H9 (cell line): ENCODE data around the gene DPP6. TPM values are rescaled to one million over a fixed set of nuclear protein-coding genes. Genes with fewer than 3 reads are reported as not detected.
"Not testable (repeated sequence)": the region's sequence is repeated elsewhere in the genome, so short reads cannot be mapped to it uniquely, and the experiment has no call there.

Experiments
- DNase-seq: peaks from one replicate; pipeline ENCODE4 v3.0.0-alpha.2; 2017
- H2AFZ ChIP-seq: one replicate; pipeline ENCODE4 v1.6.1; 2013; ENCODE audit warnings: mild to moderate bottlenecking, low read length, control low read depth, moderate library complexity
- H2AK5ac ChIP-seq: 2 replicates; pipeline ENCODE4 v1.6.1; 2013; ENCODE audit warnings: low read length, control low read depth, mixed read lengths; ENCODE audit not compliant: insufficient read length
- H2BK120ac ChIP-seq: one replicate; pipeline ENCODE4 v1.6.1; 2013; ENCODE audit warnings: low read depth, mild to moderate bottlenecking, low read length, control low read depth, inconsistent platforms; ENCODE audit not compliant: poor library complexity, severe bottlenecking
- H2BK12ac ChIP-seq: 2 replicates; pipeline ENCODE4 v1.6.1; 2013; ENCODE audit warnings: low read length, control low read depth, mixed read lengths, low read depth; ENCODE audit not compliant: insufficient read length
- H2BK15ac ChIP-seq: 2 replicates; pipeline ENCODE4 v1.6.1; 2013; ENCODE audit warnings: low read depth, low read length, control low read depth
- H2BK20ac ChIP-seq: one replicate; pipeline ENCODE4 v1.6.1; 2013; ENCODE audit warnings: low read depth, mild to moderate bottlenecking, low read length, control low read depth, inconsistent platforms; ENCODE audit not compliant: poor library complexity, severe bottlenecking
- H2BK5ac ChIP-seq: 2 replicates; pipeline ENCODE4 v1.6.1; 2013; ENCODE audit warnings: low read length, control low read depth, mixed read lengths; ENCODE audit not compliant: insufficient read length
- H3K14ac ChIP-seq: 2 replicates; pipeline ENCODE4 v1.6.1; 2013; ENCODE audit warnings: low read length, control low read depth; ENCODE audit not compliant: insufficient read depth
- H3K18ac ChIP-seq: 2 replicates; pipeline ENCODE4 v1.6.1; 2013; ENCODE audit warnings: low read depth, mild to moderate bottlenecking, mixed read lengths, low read length, control low read depth; ENCODE audit not compliant: insufficient read length
- H3K23ac ChIP-seq: 2 replicates; pipeline ENCODE4 v1.6.1; 2013; ENCODE audit warnings: low read length, control low read depth, mixed read lengths, low read depth; ENCODE audit not compliant: insufficient read length
- H3K23me2 ChIP-seq: 2 replicates; pipeline ENCODE4 v1.6.1; 2013; ENCODE audit warnings: low read depth, mild to moderate bottlenecking, mixed read lengths, low read length, control low read depth; ENCODE audit not compliant: insufficient read length, poor library complexity, severe bottlenecking
- H3K27ac ChIP-seq: 2 replicates; pipeline ENCODE4 v1.5.1; 2013; ENCODE audit warnings: low read length, control low read depth, mixed read lengths, low read depth; ENCODE audit not compliant: insufficient read length
- H3K27me3 ChIP-seq: 2 replicates; pipeline ENCODE4 v1.6.1; 2013; ENCODE audit warnings: low read length, control low read depth, inconsistent platforms; ENCODE audit not compliant: insufficient read depth
- H3K4ac ChIP-seq: 2 replicates; pipeline ENCODE4 v1.6.1; 2013; ENCODE audit warnings: low read depth, mild to moderate bottlenecking, control low read depth, inconsistent platforms, low read length, moderate library complexity
- H3K4me1 ChIP-seq: 2 replicates; pipeline ENCODE4 v1.6.1; 2013; ENCODE audit warnings: low read length, control low read depth, inconsistent platforms; ENCODE audit not compliant: insufficient read depth
- H3K4me2 ChIP-seq: 2 replicates; pipeline ENCODE4 v1.6.1; 2013; ENCODE audit warnings: low read length, control low read depth, mixed read lengths; ENCODE audit not compliant: insufficient read length, insufficient read depth
- H3K56ac ChIP-seq: 2 replicates; pipeline ENCODE4 v1.6.1; 2013; ENCODE audit warnings: low read depth, mild to moderate bottlenecking, mixed read lengths, low read length, control low read depth; ENCODE audit not compliant: insufficient read length
- H3K79me1 ChIP-seq: 2 replicates; pipeline ENCODE4 v1.6.1; 2013; ENCODE audit warnings: low read depth, mild to moderate bottlenecking, moderate library complexity, low read length, control low read depth, inconsistent platforms; ENCODE audit not compliant: insufficient read depth, poor library complexity, severe bottlenecking
- H3K79me2 ChIP-seq: 2 replicates; pipeline ENCODE4 v1.6.1; 2013; ENCODE audit warnings: low read length, control low read depth, inconsistent platforms; ENCODE audit not compliant: insufficient read depth
- H3K9ac ChIP-seq: 2 replicates; pipeline ENCODE4 v1.6.1; 2013; ENCODE audit warnings: low read length, control low read depth, mixed read lengths; ENCODE audit not compliant: insufficient read length; ENCODE audit errors: extremely low read depth
- H3K9me3 ChIP-seq: one replicate; pipeline ENCODE4 v1.6.1; 2013; ENCODE audit warnings: low read depth, low read length, inconsistent platforms; ENCODE audit not compliant: control insufficient read depth
- H3T11ph ChIP-seq: one replicate; pipeline ENCODE4 v1.6.1; 2013; ENCODE audit warnings: mild to moderate bottlenecking, low read length, control low read depth, inconsistent platforms
- H4K20me1 ChIP-seq: one replicate; pipeline ENCODE4 v1.6.1; 2013; ENCODE audit not compliant: control insufficient read depth, insufficient read length, insufficient read depth
- H4K5ac ChIP-seq: 2 replicates; pipeline ENCODE4 v1.6.1; 2013; ENCODE audit warnings: low read depth, mild to moderate bottlenecking, mixed read lengths, low read length, control low read depth; ENCODE audit not compliant: insufficient read length
- H4K8ac ChIP-seq: replicated peaks from 2 replicates; pipeline ENCODE4 v1.6.1; 2013; ENCODE audit warnings: low read length, control low read depth, mixed read lengths, low read depth; ENCODE audit not compliant: insufficient read length
- H4K91ac ChIP-seq: 2 replicates; pipeline ENCODE4 v1.6.1; 2013; ENCODE audit warnings: low read depth, mild to moderate bottlenecking, moderate library complexity, mixed read lengths, low read length, control low read depth; ENCODE audit not compliant: insufficient read length
- H3K27ac Mint-ChIP-seq, 3 experiments: 2 replicates in 2 of 3; 3 replicates in 1 of 3; pipeline ENCODE4 v1.8.0; 2020 to 2021; ENCODE audit warnings: mixed read lengths in 3 of 3, mild to moderate bottlenecking in 1 of 3, moderate library complexity in 1 of 3
- H3K27me3 Mint-ChIP-seq: 2 replicates; pipeline ENCODE4 v1.8.0; 2021; ENCODE audit warnings: low read depth, mild to moderate bottlenecking, moderate library complexity, mixed read lengths
- H3K36me3 Mint-ChIP-seq, 3 experiments: 2 replicates in 2 of 3; 3 replicates in 1 of 3; pipeline ENCODE4 v1.8.0; 2020 to 2021; ENCODE audit warnings: low read depth in 3 of 3, mixed read lengths in 3 of 3; ENCODE audit not compliant: insufficient read depth in 1 of 3
- H3K4me1 Mint-ChIP-seq, 2 experiments: 2 replicates each; pipeline ENCODE4 v1.8.0; 2020; ENCODE audit warnings: mixed read lengths in 2 of 2
- H3K4me3 Mint-ChIP-seq, 2 experiments: 2 replicates in 1 of 2; 3 replicates in 1 of 2; pipeline ENCODE4 v1.8.0; 2020 to 2021; ENCODE audit warnings: mild to moderate bottlenecking in 2 of 2, mixed read lengths in 2 of 2, moderate library complexity in 1 of 2
- H3K9me3 Mint-ChIP-seq, 2 experiments: 2 replicates in 1 of 2; 3 replicates in 1 of 2; pipeline ENCODE4 v1.8.0; 2020; ENCODE audit warnings: mild to moderate bottlenecking in 2 of 2, mixed read lengths in 2 of 2, moderate library complexity in 1 of 2
- CTCF ChIP-seq: fragments of 200-600 bp; sonication (generic); conservative IDR thresholded peaks from 3 replicates; pipeline ENCODE4 v1.8.0; 2021; ENCODE audit warnings: antibody characterized with exemption, mild to moderate bottlenecking
- WGBS: extraction: QIAGEN DNeasy Blood & Tissue Kit; methylation state at CpG from one replicate; pipeline ENCODE4 v1.1.7; 2013; ENCODE audit warnings: missing lambda C conversion rate, low lambda C conversion rate, mixed read lengths; ENCODE audit not compliant: insufficient read length; ENCODE audit errors: extremely low coverage; 5-methylcytosine and 5-hydroxymethylcytosine counted together
- total RNA-seq: library from RNA; stranded (reverse); gene quantifications from 2 replicates; pipeline ENCODE4 v1.2.1, GENCODE V29; 2021

The DPP6 gene
- total RNA-seq, 1 experiment from 2014 or later, result 4.5 TPM

GRCh38 chr7:154132617-154133016, 80.4 kb downstream of the DPP6 start:
- WGBS, result no CpG with 5 or more reads among the region's 4 CpGs
- H3T11ph ChIP-seq, H3K9me3 Mint-ChIP-seq: not testable (repeated sequence)

GRCh38 chr7:154133703-154134277, 81.6 kb downstream of the DPP6 start:
- H3K9me3 Mint-ChIP-seq, H3K4me3 Mint-ChIP-seq: not testable (repeated sequence)
- no CpG with 5 or more reads among the region's 7 CpGs for WGBS

More at GRCh38 chr7:154132617-154133016, 80.4 kb downstream of the DPP6 start:
- H3K4me1 ChIP-seq, DNase-seq, H3K14ac ChIP-seq, H2BK12ac ChIP-seq, H3K79me1 ChIP-seq, H3K27ac ChIP-seq, H3K27me3 ChIP-seq, H3K4ac ChIP-seq, H2BK20ac ChIP-seq, H3K4me2 ChIP-seq, H2AFZ ChIP-seq, H4K5ac ChIP-seq, H3K18ac ChIP-seq, H3K9ac ChIP-seq, H3K36me3 Mint-ChIP-seq, H3K27ac Mint-ChIP-seq, H3K4me3 Mint-ChIP-seq, H3K27me3 Mint-ChIP-seq, H4K20me1 ChIP-seq, H2BK15ac ChIP-seq, H3K4me1 Mint-ChIP-seq, H3K79me2 ChIP-seq, H2BK5ac ChIP-seq, H3K23ac ChIP-seq, H2AK5ac ChIP-seq, H3K23me2 ChIP-seq, H4K8ac ChIP-seq, H2BK120ac ChIP-seq, H4K91ac ChIP-seq, H3K56ac ChIP-seq, H3K9me3 ChIP-seq: not testable (repeated sequence)
- peak; percentile 32; the same call in 2 of the 3 replicates for TF ChIP-seq CTCF

More at GRCh38 chr7:154133703-154134277, 81.6 kb downstream of the DPP6 start:
- not testable (repeated sequence) for H4K5ac ChIP-seq, H2AK5ac ChIP-seq, H3K18ac ChIP-seq, H2BK5ac ChIP-seq, H3K4me1 Mint-ChIP-seq, H4K8ac ChIP-seq, H2BK12ac ChIP-seq, H3K79me2 ChIP-seq, H3K4me1 ChIP-seq, H2BK15ac ChIP-seq, H3K27me3 Mint-ChIP-seq, H3K56ac ChIP-seq, H3K79me1 ChIP-seq, H3K4me2 ChIP-seq, H3T11ph ChIP-seq, H2AFZ ChIP-seq, H3K14ac ChIP-seq, H4K20me1 ChIP-seq, H3K23ac ChIP-seq, H3K36me3 Mint-ChIP-seq, H2BK20ac ChIP-seq, DNase-seq, H3K9ac ChIP-seq, H2BK120ac ChIP-seq, H3K27ac ChIP-seq, H3K27ac Mint-ChIP-seq, H4K91ac ChIP-seq, H3K4ac ChIP-seq, H3K9me3 ChIP-seq, H3K23me2 ChIP-seq, H3K27me3 ChIP-seq
